Fibroblast of peridontal ligament (primary cell): Measurements from ENCODE around the gene CALY.
A peak's percentile ranks its signal among the peaks of the same experiment; 100 is the strongest.
"Not testable (repeated sequence)": the region's sequence is repeated elsewhere in the genome, so short reads cannot be mapped to it uniquely, and the experiment has no call there.

Source experiments
- DNase-seq: peaks from one replicate; pipeline ENCODE4 v3.0.0-alpha.2; 2010; ENCODE audit errors: extremely low read depth

The CALY gene

DNA sequence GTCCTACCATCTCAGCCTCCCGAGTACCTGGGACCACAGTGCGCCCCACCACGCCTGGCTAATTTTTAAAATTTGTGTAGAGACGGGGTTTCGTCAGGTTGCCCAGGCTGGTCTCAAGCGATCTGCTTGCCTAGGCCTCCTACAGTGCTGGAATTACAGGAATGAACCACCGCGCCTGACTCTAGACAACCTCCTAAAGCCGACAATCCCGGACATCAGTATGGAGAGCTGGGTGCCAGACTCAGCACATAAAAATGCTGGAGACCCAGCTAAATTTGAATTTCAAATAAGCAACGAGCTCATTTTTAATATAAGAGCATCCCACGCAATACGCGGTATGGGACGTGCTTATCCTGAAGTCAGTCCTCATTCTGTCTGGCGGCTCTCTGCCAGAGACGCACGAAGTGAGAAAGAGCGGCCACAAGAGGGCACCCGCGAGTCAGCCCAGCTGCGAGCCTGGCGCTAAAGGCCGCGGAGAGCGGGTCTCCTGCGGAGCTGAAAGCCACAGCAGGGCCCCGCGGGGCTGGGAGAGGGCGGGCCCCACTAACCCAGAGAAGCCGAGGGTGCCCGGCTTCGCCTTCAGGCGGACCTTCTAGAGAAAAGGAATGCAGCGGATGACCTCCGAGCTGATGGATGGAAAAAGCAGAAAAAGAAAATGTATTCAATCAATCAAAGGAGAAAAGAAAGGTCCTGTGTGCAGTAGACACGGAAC, 7.0 kb downstream of the CALY start:
- DNase-seq = peak; percentile 80

DNA sequence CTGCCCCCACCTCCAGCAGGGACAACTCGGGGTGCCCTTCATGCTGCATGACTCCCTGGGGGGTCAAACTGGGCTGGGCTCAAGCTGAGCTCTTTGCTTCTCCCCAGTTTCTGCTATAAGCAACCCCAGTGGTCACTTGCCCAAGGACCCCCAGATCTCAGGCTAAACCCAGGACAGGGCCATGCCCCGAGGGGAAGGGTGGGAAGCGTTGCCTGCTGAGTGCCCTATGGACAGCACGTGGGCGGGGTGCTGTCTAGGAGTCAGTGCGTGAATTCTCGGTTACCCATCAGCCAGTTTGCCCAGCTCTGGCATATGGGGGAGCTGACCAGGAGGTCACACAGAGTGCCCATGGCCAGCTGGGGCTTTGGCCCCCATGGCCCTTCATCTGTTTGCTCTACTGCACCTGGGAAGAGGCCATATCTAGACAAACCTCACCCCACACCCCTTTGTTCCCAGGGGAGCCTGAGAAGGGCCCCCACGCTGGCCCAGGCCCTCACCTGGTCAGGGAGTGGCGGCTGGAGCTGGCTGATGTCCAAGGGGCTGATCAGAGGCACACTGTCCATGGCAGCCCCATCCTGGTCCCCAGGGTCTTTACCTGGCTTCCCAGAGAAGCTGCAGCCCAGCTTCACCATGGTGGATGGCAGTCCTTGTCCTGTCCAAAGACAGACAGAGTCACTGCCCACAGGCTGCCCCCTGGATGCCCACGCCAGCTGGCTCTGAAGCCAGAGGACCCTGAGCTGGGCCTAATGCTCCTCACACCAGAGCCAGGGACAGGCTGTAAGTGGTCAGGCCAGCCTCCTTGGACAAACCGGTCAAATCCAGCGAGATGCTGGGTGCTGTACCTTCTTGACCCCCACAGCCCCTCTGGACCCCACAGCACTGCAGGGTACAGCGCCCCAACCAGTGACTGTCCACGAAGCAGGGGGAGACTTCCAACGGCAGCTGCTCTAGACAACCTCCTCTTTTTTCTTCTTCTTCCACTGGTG, 8.0 kb downstream of the CALY start:
- no peak for DNase-seq

DNA sequence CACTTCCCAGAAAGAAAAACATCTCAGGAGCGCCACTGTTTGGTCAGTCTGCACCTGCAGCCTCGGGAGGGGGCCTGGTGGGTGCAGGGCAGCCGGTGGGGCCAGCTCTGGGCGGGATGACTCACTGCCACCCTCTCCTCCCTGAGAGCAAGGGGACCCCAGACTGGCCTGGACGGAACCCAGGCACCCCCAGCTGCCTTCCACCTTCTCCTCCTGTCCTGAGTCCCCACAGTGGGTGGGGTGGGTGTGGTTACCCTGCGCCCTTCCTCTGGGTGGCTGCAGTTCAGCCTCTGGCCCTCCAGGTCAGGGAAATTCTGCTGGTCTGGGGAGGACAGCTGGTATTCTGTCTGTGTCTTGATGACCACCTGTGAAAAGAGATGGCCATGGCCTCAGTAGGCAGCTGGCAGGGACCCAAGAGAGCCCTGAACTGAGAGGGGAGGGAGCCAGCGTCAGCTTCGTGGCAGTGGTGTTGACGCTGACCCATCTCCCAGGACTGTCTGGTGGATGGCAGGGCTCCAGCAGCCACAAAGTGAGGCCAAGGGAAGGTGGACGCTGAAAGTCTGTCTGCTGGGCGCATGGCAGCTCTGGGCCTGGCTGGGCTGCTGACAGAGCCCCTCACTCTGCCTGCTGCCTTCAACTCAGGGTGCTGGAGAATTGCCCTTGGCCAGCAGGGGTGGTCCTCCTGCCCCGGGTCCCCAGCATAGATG, 8.9 kb downstream of the CALY start:
- no peak for DNase-seq

DNA sequence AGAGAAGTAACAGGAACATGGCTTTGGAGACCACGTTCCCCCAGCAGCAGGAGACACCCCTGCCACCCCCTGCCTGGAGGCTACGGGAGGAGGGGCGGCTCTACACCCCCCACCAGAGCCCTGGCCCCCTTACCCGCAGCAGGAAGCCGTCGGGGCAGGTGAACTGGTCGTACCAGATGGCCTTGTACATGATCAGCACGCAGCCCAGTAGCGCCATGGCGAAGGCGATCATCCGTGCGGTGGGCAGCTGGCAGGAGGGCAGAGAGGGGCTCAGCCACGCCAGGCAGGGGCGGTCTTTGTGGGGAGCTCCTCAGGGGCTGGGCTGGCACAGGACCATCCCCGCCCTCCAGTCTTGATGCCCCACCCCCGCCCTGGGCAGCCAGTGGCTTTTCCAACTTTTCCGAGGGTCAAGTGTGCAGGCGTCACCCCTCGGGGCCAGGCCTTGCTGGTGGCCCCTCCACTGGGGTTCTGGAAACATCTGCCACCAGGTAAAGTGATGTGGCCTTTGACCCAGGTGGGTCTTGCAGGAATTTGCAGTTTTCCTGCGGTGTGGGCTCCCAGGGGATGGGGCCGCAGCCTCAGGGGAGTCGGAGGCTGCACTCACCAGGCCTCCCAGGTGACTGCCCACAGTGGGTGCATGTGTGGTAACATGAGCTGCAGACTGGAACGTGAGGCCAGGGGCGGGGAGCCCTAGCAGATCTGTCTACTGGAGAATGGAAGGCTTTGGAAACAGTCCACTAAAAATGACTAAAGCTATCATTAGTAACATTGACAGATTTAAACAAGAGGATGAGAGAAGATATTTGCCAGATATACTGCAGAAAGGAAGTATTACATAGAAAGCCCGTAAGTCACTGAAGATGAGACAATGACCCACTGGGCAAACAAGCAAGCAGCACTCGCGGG, 9.7 kb downstream of the CALY start:
- DNase-seq = no peak

DNA sequence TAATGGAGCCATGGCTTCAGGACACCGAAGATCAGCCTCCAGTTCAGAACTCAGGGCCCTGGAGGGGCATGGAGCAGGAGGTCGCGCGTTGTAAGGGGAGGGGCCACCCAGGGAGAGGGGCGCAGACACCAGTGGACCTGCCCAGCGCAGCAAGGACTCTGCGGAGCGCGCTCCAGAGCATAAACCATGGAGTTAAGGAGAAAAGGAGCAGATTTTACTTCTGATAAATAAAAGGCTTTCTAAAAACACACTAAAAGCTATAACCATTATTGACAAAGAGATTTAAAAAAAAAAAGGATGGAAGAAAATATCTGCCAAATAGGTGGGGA, 10.5 kb downstream of the CALY start:
- DNase-seq = no peak

GRCh38 chr10:133325440-133326222, 11.1 kb downstream of the CALY start:
- no peak for DNase-seq

DNA sequence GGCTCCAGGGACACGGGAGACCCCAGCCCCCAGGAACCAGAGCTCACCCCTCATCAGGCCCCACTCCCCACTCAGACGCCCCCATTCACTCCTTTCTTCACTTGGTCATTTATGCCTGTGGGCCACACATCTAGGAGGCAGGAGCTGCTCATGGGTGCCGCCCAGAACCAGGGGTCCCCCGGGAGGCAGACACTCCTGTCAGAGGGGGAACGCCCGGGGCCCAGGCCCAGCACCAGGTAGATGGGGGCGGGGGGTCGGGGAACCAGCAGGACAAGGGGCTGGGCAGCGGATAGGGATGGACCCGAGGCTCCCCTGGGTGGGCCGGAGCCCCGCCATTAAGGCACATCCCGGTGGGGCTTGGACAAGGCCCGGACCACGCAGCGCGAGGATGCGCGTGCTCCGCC, 11.8 kb downstream of the CALY start:
- DNase-seq = no peak

DNA sequence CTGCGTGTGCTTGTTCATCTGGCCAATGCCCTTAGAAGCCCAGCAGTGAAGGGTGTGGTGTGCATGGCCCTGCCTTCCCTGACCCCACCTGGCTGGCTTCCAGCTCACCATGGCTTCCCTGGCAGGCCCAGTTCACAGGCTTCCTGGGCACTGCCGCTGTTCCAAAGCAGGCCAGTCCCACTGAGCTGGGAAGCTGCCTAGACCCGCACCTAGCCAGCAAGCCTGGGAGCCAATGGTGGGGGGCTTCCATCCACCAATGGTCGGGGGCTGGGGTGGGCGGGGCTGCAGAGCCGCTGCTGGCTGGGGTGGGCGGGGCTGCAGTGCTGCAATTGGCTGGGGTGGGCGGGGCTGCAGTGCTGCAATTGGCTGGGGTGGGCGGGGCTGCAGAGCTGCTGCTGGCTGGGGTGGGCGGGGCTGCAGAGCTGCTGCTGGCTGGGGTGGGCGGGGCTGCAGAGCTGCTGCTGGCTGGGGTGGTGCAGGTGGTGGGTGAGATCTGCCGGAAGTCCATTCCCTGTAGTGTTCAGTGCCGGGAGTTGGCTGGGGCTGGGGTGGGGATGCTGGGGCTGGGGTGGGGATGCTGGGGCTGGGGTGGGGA, 12.4 kb downstream of the CALY start:
- DNase-seq = peak; percentile 9

DNA sequence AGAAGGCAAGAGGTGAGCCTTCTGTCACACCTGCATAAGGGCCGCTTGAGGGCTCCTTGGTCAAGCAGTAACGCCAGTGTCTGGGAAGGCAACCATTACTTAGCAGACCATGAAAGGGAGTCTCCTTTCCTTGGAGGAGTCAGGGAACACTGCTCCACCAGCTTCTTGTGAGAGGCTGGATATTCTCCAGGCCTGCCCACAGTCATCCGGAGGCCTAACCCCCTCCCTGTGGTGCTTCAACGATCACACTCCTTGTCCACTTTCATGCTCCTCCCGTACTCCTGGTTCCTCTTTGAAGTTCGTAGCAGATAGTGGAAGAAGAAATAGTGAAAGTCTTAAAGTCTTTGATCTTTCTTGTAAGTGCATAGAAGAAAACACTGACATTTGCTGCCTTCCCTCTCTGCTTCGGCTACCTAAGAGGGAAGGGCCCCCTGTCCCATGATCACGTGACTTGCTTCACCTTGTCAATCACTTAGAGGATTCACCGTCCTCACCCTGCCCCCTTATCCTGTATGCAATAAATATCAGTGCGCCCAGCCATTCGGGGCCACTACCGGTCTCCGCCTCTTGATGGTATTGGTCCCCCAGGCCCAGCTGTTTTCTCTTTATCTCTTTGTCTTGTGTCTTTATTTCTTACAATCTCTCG, 14.5 kb downstream of the CALY start:
- not testable (repeated sequence) for DNase-seq

DNA sequence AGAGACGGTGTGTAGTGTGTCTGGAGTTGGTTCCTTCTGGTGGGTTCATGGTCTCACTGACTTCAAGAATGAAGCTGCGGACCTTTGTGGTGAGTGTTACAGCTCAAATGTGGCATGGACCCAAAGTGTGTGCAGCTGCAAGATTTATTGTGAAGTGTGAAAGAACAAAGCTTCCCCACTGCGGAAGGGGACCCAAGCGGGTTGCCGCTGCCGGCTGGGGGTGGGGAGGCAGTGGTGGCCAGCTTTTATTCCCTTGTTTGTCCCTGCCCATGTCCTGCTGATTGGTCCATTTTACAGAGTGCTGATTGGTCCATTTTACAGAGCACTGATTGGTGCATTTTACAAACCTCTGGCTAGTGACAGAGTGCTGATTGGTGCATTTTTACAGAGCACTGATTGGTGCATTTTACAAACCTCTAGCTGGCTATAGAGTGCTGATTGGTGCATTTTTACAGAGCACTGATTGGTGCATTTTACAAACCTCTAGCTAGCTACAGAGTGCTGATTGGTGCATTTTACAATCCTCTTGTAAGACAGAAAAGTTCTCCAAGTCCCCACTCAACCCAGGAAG, 15.8 kb downstream of the CALY start:
- not testable (repeated sequence) for DNase-seq

DNA sequence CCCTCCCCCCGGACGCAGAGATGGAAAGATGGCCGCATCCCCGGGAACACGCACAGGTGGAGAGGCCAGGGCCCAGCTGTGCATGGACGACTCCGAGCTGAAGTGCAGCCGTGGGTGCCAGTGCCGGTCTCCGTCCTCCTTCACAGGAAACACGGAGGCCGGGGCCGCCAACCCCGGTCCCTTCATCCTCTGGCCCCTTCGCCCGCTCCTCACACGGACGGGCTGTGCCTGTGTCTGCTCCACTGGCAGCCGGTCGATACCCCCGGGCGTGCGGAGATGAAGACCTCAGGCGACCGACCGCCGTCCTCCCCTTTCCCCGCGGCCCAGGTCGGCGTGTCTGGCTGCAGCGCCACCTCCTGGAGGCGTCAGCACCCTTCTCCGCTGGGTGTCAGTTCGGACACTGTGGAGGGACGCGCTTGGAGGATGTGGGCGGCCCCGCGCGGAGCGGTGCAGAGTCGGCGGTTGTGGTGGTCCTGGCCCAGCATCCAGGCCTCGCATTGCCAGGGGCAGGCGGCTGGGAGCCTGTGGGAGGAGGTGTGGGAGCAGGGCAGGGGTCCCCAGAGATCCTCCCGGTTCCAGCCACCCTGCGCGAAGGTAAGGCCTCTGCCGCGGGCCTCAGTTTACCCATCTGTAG, 18.1 kb downstream of the CALY start:
- DNase-seq = peak; percentile 33

- DNase-seq = no peak
Observed at GRCh38 chr10:133316732-133317131, 20.0 kb downstream of the CALY start.

GRCh38 chr10:133316266-133316665, 20.4 kb downstream of the CALY start:
- DNase-seq = no peak

DNA sequence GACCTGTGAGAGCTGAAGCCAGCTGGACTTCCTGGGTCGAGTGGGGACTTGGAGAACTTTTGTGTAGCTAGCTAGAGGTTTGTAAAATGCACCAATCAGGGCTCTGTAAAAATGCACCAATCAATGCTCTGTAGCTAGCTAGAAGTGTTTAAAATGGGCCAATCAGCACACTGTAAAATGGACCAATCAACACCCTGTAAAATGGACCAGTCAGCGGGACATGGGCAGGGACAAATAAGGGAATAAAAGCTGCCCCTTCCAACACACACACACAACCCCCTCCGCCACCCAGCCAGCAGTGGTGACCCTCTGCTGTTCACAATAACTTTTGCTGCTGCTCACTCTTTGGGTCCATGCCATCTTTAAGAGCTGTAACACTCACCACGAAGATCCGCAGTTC, 20.8 kb downstream of the CALY start:
- peak; percentile 3 for DNase-seq

DNA sequence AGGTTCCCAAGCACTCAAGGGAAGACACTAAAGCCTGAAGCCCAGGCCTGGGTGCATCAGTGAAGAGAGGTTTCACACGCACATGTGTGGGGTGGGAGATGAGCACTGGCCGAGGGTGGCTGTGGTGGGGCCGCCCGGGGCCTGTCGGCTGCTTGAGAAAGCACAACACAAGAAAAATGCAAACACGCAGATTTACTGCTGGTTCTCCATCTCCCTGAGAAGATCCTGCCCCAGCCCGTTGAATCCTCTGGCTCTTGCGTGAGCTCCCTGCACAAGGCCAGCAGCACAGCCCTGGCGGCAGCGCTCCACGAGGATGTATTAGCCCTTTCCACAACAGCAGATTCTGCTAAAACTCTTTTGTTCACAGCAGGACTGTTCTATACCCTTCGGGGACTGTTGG, 21.8 kb downstream of the CALY start:
- no peak for DNase-seq

DNA sequence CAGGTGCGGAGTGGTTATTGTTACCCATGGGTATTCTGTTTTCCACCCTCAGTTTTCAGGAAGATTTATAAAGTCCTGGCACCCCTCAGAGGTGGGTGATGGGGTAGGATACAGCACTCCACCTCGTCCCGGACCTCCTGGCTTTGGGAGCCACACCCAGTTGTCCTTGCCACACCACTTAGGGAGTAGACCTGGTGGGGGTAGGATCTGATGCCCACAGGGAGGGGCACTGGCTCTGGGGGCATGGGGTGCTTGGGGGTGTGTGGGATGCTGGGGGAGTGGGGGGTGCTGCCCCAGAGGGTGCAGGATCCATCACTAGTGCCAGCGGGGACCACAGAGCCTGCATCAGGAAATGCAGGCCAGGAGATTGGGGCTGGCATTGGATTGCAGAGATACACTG, 23.5 kb downstream of the CALY start:
- DNase-seq = no peak

DNA sequence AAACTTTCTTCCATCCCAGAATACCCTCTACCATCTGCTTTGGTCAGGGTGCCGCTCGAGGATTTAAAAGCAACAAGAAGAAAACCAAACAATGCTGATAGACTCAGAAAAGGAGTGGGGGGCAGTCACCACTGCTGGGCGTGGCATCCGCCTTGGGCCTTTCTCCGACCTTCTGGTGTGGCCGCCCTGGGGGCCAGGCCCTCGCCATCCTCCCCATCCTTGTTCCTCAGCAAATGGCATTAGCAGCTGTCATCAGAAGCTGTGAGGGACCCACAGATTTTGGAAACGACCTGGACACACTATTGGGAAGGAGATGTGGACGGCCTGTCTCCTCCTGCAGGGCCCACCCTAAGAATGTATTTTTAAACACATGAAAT, 23.9 kb downstream of the CALY start:
- DNase-seq = no peak

DNA sequence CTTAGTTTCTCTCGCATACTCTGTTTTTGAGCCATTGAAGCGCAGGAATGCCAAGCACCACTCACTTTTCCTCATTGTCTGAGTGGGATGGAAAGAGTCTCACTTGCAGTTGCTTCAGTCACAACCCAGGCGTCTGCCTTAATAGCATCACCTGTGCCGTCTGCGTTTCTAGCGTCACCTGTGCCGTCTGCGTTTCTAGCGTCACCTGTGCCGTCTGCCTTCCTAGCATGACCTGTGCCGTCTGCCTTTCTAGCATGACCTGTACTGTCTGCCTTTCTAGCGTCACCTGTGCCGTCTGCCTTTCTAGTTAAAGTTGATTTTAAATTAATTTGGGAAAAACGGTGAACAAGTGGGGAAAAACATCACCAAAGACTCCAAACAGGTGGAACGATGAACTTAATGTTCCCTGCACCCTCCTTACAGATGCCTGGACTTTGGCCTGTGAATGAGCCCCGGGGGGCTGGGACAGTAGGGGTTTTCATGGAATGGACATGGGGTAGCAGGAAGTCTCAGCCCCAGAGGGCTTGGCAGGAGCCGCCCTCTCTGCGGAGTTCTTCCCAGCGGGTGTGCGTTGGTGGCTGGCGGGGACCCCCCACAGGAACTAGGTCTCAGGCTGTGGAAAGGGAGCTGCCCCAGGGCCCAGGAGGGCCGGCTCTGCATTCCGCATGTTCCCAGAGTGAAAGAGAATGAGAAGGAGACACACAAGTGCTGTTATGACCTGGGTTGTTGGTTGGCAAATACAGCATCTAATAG, 24.5 kb downstream of the CALY start:
- no peak for DNase-seq
